VCaP (cell line): ENCODE measurements around the gene NPIPA5.
"Not testable (repeated sequence)": the region's sequence is repeated elsewhere in the genome, so short reads cannot be mapped to it uniquely, and the experiment has no call there.

Experiments
- H3K27ac ChIP-seq: fragments of 450-650 bp; 2 replicates; pipeline ENCODE4 v1.5.1; 2017
- TF ChIP-seq, protein P1 (sequence below): fragments of 450-650 bp; conservative IDR thresholded peaks from 2 replicates; pipeline ENCODE4 v1.5.1; 2017; ENCODE audit warnings: mild to moderate bottlenecking, moderate library complexity

NPIPA5 gene

DNA sequence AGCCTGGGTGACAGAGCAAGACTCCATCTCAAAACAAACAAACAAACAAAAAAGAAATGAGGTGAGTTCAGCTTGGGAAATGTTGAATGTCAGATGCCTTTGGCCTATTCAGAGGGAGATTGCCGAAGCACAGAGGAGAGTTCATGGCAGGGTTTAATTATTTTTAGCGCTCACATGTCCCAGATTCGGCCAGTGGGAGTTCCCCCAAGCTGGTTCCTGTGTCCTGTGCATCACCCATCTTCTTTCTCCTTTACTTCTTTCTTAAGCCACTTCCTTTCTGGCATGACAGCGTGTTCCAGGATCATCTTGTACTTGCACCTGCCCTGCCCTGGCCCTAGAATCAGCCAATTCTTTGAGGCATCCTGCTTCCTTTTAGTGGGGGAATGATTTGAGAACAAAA lies 26.7 kb upstream of the NPIPA5 start:
- TF ChIP-seq, protein P1, sequence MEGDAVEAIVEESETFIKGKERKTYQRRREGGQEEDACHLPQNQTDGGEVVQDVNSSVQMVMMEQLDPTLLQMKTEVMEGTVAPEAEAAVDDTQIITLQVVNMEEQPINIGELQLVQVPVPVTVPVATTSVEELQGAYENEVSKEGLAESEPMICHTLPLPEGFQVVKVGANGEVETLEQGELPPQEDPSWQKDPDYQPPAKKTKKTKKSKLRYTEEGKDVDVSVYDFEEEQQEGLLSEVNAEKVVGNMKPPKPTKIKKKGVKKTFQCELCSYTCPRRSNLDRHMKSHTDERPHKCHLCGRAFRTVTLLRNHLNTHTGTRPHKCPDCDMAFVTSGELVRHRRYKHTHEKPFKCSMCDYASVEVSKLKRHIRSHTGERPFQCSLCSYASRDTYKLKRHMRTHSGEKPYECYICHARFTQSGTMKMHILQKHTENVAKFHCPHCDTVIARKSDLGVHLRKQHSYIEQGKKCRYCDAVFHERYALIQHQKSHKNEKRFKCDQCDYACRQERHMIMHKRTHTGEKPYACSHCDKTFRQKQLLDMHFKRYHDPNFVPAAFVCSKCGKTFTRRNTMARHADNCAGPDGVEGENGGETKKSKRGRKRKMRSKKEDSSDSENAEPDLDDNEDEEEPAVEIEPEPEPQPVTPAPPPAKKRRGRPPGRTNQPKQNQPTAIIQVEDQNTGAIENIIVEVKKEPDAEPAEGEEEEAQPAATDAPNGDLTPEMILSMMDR, result no peak
- H3K27ac ChIP-seq, result no peak overlapping the region

DNA sequence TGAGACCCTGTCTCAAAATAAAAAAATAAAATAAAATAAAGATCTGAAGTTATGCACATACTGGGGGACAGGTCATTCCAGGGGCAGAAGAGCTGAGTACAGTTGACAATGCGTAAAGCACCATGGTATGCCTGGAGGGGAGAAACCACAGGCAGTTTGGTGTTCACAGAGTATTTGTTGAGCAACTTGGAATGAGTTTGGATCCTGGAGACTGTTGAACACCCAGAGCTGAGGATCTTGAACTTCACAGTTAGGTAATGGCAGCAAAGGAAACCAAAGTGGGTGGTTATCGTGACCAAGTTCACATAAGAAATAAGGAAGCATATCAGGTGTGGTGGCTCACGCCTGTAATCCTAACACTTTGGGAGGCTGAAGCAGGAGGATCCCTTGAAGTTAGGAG lies 26.0 kb upstream of the NPIPA5 start:
- H3K27ac ChIP-seq, result not testable (repeated sequence)

DNA sequence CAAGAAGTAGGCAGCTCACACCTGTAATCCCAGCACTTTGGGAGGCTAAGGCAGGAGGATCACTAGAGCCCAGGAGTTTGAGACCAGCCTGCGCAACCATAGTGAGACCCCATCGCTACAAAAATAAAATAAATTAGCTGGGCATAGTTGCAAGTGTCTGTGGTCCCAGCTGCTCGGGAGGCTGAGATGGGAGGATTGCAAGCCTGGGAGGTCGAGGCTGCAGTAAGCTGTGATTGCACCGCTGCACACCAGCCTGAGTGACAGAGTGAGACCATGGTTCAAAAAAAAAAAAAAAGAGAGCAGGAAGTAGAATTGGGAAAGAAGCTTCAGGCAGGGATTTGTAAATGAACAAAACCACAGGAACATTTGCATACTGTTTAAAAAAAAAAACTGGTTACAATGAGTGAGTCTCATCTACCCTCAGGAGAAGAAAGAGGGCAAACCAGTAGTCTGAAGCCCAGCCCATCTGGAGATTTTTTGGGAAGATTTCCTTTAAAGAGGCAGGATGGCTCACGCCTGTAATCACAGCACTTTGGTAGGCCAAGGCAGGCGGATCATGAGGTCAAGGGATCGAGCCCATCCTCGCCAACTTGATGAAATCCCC lies 25.4 kb upstream of the NPIPA5 start:
- no peak overlapping the region for H3K27ac ChIP-seq
- TF ChIP-seq, protein P1, result no peak

DNA sequence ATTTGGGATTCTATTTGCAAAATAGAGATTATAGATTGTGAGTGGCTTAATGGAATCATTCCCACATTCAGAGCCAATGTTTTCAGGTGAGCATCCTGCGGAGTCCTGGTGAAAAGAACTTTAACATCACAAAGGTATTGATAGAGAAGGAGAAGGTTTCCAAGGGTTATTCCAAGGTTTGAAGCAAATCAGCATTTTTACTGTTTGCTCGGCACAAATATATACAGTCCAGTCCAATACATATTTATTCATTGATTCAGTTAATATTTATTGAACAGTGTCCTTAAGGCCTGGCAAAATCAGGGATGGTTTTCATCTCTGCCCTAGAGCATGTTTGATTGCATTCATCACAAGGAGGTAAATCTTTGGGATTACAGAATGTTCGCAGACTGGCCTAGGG lies 23.9 kb upstream of the NPIPA5 start:
- no peak overlapping the region for H3K27ac ChIP-seq
- TF ChIP-seq, protein P1, result no peak

DNA sequence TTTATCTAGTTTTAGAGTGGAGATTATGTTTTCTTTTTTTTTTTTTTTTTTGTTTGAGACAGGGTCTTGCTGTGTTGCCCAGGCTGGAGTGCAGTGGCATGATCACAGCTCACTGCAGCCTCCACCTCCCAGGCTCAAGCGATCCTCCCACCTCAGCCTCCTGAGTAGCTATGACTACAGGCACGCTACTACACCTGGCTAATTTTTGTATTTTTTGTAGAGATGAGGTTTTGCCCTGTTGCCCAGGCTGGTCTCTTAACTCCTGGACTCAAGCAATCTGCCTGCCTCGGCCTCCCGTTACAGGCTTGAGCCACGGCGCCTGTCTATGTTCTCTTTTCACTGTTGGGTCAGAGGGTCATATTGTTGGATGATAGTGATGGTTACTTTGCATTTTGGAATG lies 22.2 kb upstream of the NPIPA5 start:
- H3K27ac ChIP-seq, result not testable (repeated sequence)

DNA sequence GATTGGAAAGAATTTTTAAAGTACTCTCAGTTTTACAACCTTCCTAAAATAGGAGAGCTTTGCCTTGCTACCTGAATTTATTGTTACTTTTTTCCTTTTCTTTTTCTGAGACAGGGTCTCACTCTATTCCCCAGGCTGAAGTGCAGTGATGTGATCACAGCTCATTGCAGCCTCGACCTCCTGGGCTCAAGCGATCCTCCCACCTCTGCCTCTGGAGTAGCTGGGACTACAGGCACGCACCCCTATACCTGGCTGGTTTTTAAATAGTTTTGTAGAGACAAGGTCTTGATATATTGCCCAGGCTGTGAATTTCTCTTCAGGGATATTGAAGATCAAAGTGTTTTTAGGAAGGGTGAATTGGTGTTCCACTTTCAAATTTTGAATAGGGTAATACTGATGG lies 21.2 kb upstream of the NPIPA5 start:
- H3K27ac ChIP-seq, result no peak overlapping the region
- TF ChIP-seq, protein P1, result no peak

DNA sequence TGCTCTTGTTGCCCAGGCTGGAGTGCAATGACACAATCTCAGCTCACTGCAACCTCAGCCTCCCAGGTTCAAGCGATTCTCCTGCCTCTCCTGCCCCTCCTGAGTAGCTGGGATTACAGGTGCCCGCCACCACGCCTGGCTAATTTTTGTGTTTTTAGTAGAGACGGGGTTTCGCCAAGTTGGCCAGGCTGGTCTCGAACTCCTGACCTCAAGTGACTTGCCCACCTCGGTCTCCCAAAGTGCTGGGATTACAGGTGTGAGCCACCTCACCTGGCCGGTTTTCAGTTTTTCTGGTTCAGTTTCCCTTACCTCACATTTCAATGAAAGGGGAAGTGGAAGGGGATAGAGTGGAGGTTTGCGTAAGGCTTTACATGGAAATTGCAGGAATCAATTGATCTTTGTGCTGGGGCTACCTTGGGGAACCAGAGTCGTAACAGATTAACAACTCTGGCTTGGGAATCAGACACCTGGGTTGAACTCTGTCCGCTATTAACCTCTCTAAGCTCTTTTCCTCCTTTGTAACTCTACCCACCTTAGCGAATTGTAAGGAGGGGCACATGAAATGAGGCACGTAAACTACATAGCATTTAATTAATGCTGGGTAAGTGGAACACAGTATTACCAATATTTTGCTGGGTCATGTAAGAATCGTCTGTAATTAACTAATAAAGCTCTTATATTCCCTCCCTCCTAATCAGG lies 20.7 kb upstream of the NPIPA5 start:
- no peak overlapping the region for H3K27ac ChIP-seq
- TF ChIP-seq, protein P1, result no peak

DNA sequence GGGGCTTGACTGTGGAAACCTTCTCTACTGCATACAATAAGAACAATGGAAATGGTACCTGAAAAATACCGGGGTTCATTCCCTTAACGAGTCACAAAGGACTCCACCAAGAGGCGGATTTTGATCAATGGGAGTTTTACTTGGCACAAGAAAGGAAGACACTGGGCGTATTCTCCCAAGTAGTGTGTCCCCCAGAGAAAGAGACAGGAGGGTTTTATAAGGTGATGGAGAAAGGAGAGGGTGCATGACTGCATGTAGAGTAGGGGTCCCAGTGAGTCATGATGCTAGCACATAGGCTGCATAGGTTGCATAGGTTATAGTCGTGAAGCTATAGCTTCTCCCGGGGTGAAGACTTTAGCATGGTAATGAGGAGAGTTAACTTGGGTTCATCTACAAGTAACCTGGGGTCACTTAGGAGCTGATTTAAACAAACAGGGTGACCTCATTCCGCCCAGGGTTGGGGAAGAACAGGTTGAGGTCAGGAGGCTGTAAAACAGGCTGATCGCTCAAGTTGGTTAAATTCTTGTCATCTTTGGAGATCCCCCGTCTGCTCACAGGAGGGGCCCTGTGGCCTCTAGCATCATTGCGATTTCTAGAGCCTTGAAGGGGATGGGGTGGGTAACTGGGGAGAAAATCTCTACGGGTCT lies 19.0 kb upstream of the NPIPA5 start:
- H3K27ac ChIP-seq, result no peak overlapping the region
- TF ChIP-seq, protein P1, result no peak

DNA sequence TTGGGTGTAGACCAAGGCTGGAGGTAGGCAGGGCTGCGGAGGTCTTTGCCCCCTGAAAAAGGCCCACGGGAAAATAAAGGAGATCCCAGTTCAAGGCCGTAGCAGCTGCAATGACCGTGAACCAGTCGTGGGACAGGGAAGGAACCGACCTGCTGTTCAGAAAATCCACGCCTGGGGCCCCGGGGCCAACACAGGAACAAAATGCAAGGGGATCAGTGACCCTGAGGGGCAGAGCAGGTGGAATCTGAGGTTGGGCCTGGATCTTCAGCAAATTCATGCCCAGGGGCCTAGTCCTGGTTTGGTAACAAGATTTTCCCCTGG lies 18.4 kb upstream of the NPIPA5 start:
- H3K27ac ChIP-seq, result not testable (repeated sequence)

DNA sequence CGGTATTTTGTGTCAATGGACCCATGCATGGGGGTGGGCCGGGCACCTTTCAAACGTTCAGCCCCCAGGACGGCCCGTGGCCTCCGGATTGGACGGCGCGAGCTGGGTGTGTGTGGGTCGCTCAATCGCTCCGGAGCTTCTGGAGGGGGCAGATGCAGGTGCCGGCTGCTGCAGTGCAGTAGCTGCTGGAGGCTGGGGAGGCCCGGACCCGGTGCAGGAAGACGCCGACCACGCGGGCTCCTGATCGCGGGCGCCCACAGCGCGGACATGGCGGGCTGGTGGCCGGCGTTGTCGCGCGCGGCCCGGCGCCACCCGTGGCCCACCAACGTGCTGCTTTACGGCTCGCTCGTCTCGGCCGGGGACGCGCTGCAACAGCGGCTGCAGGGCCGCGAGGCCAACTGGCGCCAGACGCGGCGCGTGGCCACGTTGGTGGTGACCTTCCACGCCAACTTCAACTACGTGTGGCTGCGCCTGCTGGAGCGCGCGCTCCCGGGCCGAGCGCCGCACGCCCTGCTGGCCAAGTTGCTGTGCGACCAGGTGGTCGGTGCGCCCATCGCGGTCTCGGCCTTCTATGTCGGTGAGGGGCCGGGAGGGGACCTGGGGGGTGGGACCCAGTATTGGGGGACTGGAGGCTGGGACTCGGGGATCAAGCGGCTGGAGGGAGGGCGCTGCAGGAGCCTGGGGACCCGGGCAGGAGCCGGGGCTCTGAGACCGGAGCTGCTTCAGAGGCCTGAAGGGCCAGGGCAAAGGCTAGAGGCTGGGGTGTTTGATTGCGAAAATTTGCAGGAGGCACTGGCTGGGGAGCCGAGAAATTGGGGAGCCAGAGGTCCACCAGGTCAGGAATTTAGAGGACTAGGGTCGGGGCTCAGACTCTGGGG lies 17.8 kb upstream of the NPIPA5 start, which contains the start of gene MPV17L:
Gene MPV17L, plus strand, starts transcription at position 124 of the 878 bp plus-strand sequence. Its CDS starts 144 bp downstream, at position 268.
- H3K27ac ChIP-seq, result peak within 1 kb of the TSS; percentile 34; the same call in 1 of the 2 replicates

DNA sequence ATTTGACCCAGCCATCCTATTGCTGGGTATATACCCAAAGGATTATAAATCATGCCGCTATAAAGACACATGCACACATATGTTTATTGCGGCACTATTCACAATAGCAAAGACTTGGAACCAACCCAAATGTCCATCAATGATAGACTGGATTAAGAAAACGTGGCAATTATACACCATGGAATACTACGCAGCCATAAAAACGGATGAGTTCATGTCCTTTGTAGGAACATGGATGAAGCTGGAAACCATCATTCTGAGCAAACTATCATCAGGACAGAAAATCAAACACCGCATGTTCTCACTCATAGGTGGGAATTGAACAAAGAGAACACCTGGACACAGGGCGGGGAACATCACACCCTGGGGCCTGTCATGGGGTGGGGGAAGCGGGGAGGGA lies 14.9 kb upstream of the NPIPA5 start:
- not testable (repeated sequence) for H3K27ac ChIP-seq

DNA sequence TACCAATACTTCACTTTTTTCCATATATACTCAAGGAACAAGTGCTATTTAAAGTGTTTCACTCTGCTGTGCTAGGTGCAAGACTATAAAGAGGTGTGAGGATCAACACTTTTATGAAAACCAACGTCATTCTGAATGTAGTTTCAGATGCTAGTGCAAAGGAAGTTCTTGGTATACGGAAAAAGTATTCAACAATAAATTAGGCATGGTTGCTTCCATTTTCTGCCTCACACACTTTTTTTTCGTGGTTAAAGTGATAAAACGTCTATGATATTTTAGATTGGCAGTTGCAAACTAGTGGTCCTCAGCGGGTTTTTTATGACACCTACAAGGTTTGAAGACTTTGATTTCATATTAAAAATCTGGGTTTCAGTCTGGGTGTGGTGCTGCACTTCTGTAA lies 11.8 kb upstream of the NPIPA5 start:
- not testable (repeated sequence) for H3K27ac ChIP-seq
